ENCODE results near the gene ERICH6B.
"Not testable (repeated sequence)": the region's sequence is repeated elsewhere in the genome, so short reads cannot be mapped to it uniquely, and the experiment has no call there.

The ERICH6B gene

GRCh38 chr13:45635291-45635690 is 19.8 kb upstream of the ERICH6B start:
- not testable (repeated sequence) for H3K36me3 ChIP-seq (ENCODE audit: insufficient read depth, low read length); H3K9me3 ChIP-seq (ENCODE audit: insufficient read depth, low read length, severe bottlenecking); ATAC-seq (ENCODE audit: insufficient read depth, low read depth); H3K4me3 ChIP-seq (ENCODE audit: low read depth in 1 of 2, low read length in 2 of 2); H2AFZ ChIP-seq (ENCODE audit: low read depth, low read length); DNase-seq; H3K4me2 ChIP-seq (ENCODE audit: insufficient read depth, low read length); H3K4me1 ChIP-seq (ENCODE audit: insufficient read depth, low read length); H3K27ac ChIP-seq (ENCODE audit: low read length); H3K27me3 ChIP-seq (ENCODE audit: insufficient read depth, low read length, poor library complexity); H3K79me2 ChIP-seq (ENCODE audit: insufficient read depth, low read length); H3K9ac ChIP-seq (ENCODE audit: low read depth, low read length); H4K20me1 ChIP-seq (ENCODE audit: insufficient read depth, low read length)

- no peaks in the 10 kb centered on the region for H4K20me1 ChIP-seq (ENCODE audit: insufficient read depth, low read length)
- no peaks in the 10 kb centered on the region for H3K9me3 ChIP-seq (ENCODE audit: insufficient read depth, low read length, severe bottlenecking)
- H3K4me2 ChIP-seq (ENCODE audit: insufficient read depth, low read length): no peak overlapping the region
- TF ChIP-seq EZH2 (IDR thresholded peaks at IDR 0.05; ENCODE audit: borderline replicate concordance, low read depth, low read length, severe bottlenecking): no peak
- no peak for TF ChIP-seq CTCF (IDR thresholded peaks at IDR 0.05; ENCODE audit: borderline replicate concordance, extremely low read depth, low read length, poor library complexity, severe bottlenecking)
- no peak overlapping the region for H2AFZ ChIP-seq (ENCODE audit: low read depth, low read length)
- H3K9ac ChIP-seq (ENCODE audit: low read depth, low read length): no peak overlapping the region
- H3K27ac ChIP-seq (ENCODE audit: low read length): no peak overlapping the region
- DNase-seq (no peak), ATAC-seq (ENCODE audit: insufficient read depth, low read depth) (no peak)
- H3K27me3 ChIP-seq (ENCODE audit: insufficient read depth, low read length, poor library complexity): peaks cover 9% of the 10 kb centered on the region
- H3K4me1 ChIP-seq (ENCODE audit: insufficient read depth, low read length): no peaks in the 10 kb centered on the region
- H3K4me3 ChIP-seq (ENCODE audit: low read depth in 1 of 2, low read length in 2 of 2): no peak overlapping the region
- H3K36me3 ChIP-seq (ENCODE audit: insufficient read depth, low read length): no peaks in the 10 kb centered on the region
- H3K79me2 ChIP-seq (ENCODE audit: insufficient read depth, low read length): no peaks in the 10 kb centered on the region
Measured at GRCh38 chr13:45630791-45631190, 15.3 kb upstream of the ERICH6B start.

- ATAC-seq (ENCODE audit: insufficient read depth, low read depth): no peak
- Histone ChIP-seq H3K27me3 (ENCODE audit: insufficient read depth, low read length, poor library complexity) (peaks cover 13% of the 10 kb centered on the region), H3K36me3 (ENCODE audit: insufficient read depth, low read length) (no peaks in the 10 kb centered on the region)
Measured at GRCh38 chr13:45629940-45630339, 14.4 kb upstream of the ERICH6B start.

DNA sequence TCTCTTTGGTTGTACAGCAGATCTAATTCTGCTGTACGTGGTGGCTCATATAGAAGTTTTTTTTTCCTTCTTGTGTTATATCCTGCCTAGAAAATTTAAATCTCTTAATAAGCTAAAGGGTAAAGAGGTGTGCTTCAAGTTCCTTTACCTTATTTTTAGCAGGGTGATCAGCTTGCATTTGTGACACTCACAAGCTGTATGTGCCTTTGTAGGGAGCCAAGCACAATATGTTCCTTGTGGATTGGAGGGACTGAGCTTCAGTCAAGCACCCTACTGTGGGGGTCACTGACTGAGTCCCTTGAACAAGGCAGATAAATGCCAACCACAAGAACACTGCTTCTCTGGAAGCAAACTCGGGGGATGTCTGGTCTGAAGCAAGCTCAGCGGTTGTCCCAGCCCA is 12.6 kb upstream of the ERICH6B start:
- H2AFZ ChIP-seq (ENCODE audit: low read depth, low read length): no peak overlapping the region
- H3K36me3 ChIP-seq (ENCODE audit: insufficient read depth, low read length): no peaks in the 10 kb centered on the region
- TF ChIP-seq CTCF (IDR thresholded peaks at IDR 0.05; ENCODE audit: borderline replicate concordance, extremely low read depth, low read length, poor library complexity, severe bottlenecking) (no peak), EZH2 (IDR thresholded peaks at IDR 0.05; ENCODE audit: borderline replicate concordance, low read depth, low read length, severe bottlenecking) (no peak)
- no peaks in the 10 kb centered on the region for H3K4me1 ChIP-seq (ENCODE audit: insufficient read depth, low read length)
- ATAC-seq (ENCODE audit: insufficient read depth, low read depth): no peak
- no peak overlapping the region for H3K9ac ChIP-seq (ENCODE audit: low read depth, low read length)
- peaks cover 18% of the 10 kb centered on the region for H3K27me3 ChIP-seq (ENCODE audit: insufficient read depth, low read length, poor library complexity)
- H4K20me1 ChIP-seq (ENCODE audit: insufficient read depth, low read length): no peaks in the 10 kb centered on the region
- H3K4me3 ChIP-seq (ENCODE audit: low read depth in 1 of 2, low read length in 2 of 2): no peak overlapping the region
- H3K9me3 ChIP-seq (ENCODE audit: insufficient read depth, low read length, severe bottlenecking): no peaks in the 10 kb centered on the region
- H3K79me2 ChIP-seq (ENCODE audit: insufficient read depth, low read length): no peaks in the 10 kb centered on the region
- no peak overlapping the region for H3K27ac ChIP-seq (ENCODE audit: low read length)
- no peak for DNase-seq
- no peak overlapping the region for H3K4me2 ChIP-seq (ENCODE audit: insufficient read depth, low read length)

More at GRCh38 chr13:45629940-45630339, 14.4 kb upstream of the ERICH6B start:
- H3K79me2 ChIP-seq (ENCODE audit: insufficient read depth, low read length): no peaks in the 10 kb centered on the region
- H3K27ac ChIP-seq (ENCODE audit: low read length): no peak overlapping the region
- H3K9me3 ChIP-seq (ENCODE audit: insufficient read depth, low read length, severe bottlenecking): no peaks in the 10 kb centered on the region
- DNase-seq: no peak
- TF ChIP-seq CTCF (IDR thresholded peaks at IDR 0.05; ENCODE audit: borderline replicate concordance, extremely low read depth, low read length, poor library complexity, severe bottlenecking): no peak
- no peak for TF ChIP-seq EZH2 (IDR thresholded peaks at IDR 0.05; ENCODE audit: borderline replicate concordance, low read depth, low read length, severe bottlenecking)
- no peaks in the 10 kb centered on the region for H3K4me1 ChIP-seq (ENCODE audit: insufficient read depth, low read length)
- H2AFZ ChIP-seq (ENCODE audit: low read depth, low read length): no peak overlapping the region
- H4K20me1 ChIP-seq (ENCODE audit: insufficient read depth, low read length): no peaks in the 10 kb centered on the region
- no peak overlapping the region for H3K9ac ChIP-seq (ENCODE audit: low read depth, low read length)
- no peak overlapping the region for H3K4me2 ChIP-seq (ENCODE audit: insufficient read depth, low read length)
- no peak overlapping the region for H3K4me3 ChIP-seq (ENCODE audit: low read depth in 1 of 2, low read length in 2 of 2)

All from DND-41 (cell line).